Kidney tubule cell (primary cell): ENCODE results near the gene NPFFR1.
A peak's percentile ranks its signal among the peaks of the same experiment; 100 is the strongest.
"Not testable (repeated sequence)": the region's sequence is repeated elsewhere in the genome, so short reads cannot be mapped to it uniquely, and the experiment has no call there.

Experiments used
- DNase-seq: peaks from one replicate; pipeline ENCODE4 v3.0.0-alpha.2; 2018; ENCODE audit warnings: low spot score

The NPFFR1 gene

GRCh38 chr10:70255329-70256299, 28.2 kb downstream of the NPFFR1 start:
- DNase-seq: peak; percentile 89

- no peak for DNase-seq
These were observed 29.0 kb downstream of the NPFFR1 start for GRCh38 chr10:70254778-70255328.

- DNase-seq: peak; percentile 49
These were observed 29.7 kb downstream of the NPFFR1 start for GRCh38 chr10:70253878-70254765.

- DNase-seq: no peak
These were observed 32.7 kb downstream of the NPFFR1 start for GRCh38 chr10:70250961-70251680.

GRCh38 chr10:70247360-70247759, 36.4 kb downstream of the NPFFR1 start:
- DNase-seq: no peak

GRCh38 chr10:70241081-70241480, 42.7 kb downstream of the NPFFR1 start:
- no peak for DNase-seq

GRCh38 chr10:70239986-70240385, 43.8 kb downstream of the NPFFR1 start:
- DNase-seq: not testable (repeated sequence)

- not testable (repeated sequence) for DNase-seq
These were observed 44.5 kb downstream of the NPFFR1 start for GRCh38 chr10:70239077-70239976.

- not testable (repeated sequence) for DNase-seq
These were observed 45.8 kb downstream of the NPFFR1 start for GRCh38 chr10:70237958-70238536.

GRCh38 chr10:70234668-70235447, 48.9 kb downstream of the NPFFR1 start:
- DNase-seq: no peak

- DNase-seq: no peak
These were observed 49.9 kb downstream of the NPFFR1 start for GRCh38 chr10:70233939-70234300.

- DNase-seq: peak; percentile 95
These were observed 50.5 kb downstream of the NPFFR1 start, which contains the start of gene PPA1 for GRCh38 chr10:70233109-70233938. PPA1 (minus strand) TSS chr10:70233429; CDS start chr10:70233327, 102 bp downstream.

- no peak for DNase-seq
These were observed 51.0 kb downstream of the NPFFR1 start for GRCh38 chr10:70232859-70233108.

- peak; percentile 81 for DNase-seq
These were observed 51.5 kb downstream of the NPFFR1 start for GRCh38 chr10:70232155-70232858.

- DNase-seq: no peak
These were observed 55.3 kb downstream of the NPFFR1 start for GRCh38 chr10:70228491-70228890.

GRCh38 chr10:70227548-70228320, 56.1 kb downstream of the NPFFR1 start:
- DNase-seq: peak; percentile 78

- no peak for DNase-seq
These were observed 60.1 kb downstream of the NPFFR1 start for GRCh38 chr10:70223728-70224127.
